ENCODE results near the gene MAFF.

- no peak for TF ChIP-seq CTCF (conservative IDR thresholded peaks at IDR 0.05 in 1 of 2, IDR thresholded peaks at IDR 0.05 in 1 of 2; ENCODE audit: low read depth in 1 of 2, low read length in 2 of 2)
- no peak for TF ChIP-seq EZH2 (IDR thresholded peaks at IDR 0.05; ENCODE audit: low read length, missing control alignments)
Measured at GRCh38 chr22:38249803-38250642, 48.2 kb downstream of the MAFF start.

Data from fibroblast of lung (primary cell).